ENCODE measurements around the gene HSDL1. TPM values are rescaled to one million over a fixed set of nuclear protein-coding genes. Genes with fewer than 3 reads are reported as not detected.

HSDL1 gene
- total RNA-seq, 1 donor from 2014 or later = 101 TPM

GRCh38 chr16:84180519-84181140 is 35.7 kb upstream of the HSDL1 start:
- Histone ChIP-seq H3K9me3 (ENCODE audit: low read depth) (no peaks in the 10 kb centered on the region), H3K9ac (no peak overlapping the region), H3K4me3 (no peak overlapping the region), H3K27ac (no peak overlapping the region), H3K4me2 (no peak overlapping the region), H4K20me1 (ENCODE audit: low read depth) (peaks cover 6% of the 10 kb centered on the region), H3K4me1 (no peaks in the 10 kb centered on the region), H3K27me3 (no peaks in the 10 kb centered on the region), H3K79me2 (ENCODE audit: low read depth) (peaks cover 26% of the 10 kb centered on the region), H3K36me3 (no peaks in the 10 kb centered on the region), H3F3A (ENCODE audit: low read depth) (no peaks in the 10 kb centered on the region), H2AFZ (replicated peaks) (no peak overlapping the region)
- Mint-ChIP-seq H3K36me3 (peaks cover 4% of the 10 kb centered on the region), H3K9me3 (no peaks in the 10 kb centered on the region), H3K4me1 (peaks cover 8% of the 10 kb centered on the region), H3K27me3 (ENCODE audit: insufficient read depth, low read depth) (no peaks in the 10 kb centered on the region), H3K27ac (no peak overlapping the region), H3K4me3 (no peak overlapping the region)
- TF ChIP-seq EZH2 (IDR thresholded peaks at IDR 0.05) (no peak), EZH2phosphoT487 (IDR thresholded peaks at IDR 0.05) (no peak), CTCF (IDR thresholded peaks at IDR 0.05) (no peak)
- DNase-seq (ENCODE audit: low spot score) = no peak

- Histone ChIP-seq H2AFZ (replicated peaks) (no peak overlapping the region), H3K4me1 (no peaks in the 10 kb centered on the region), H3K79me2 (ENCODE audit: low read depth) (peaks cover 17% of the 10 kb centered on the region), H3K9me3 (ENCODE audit: low read depth) (no peaks in the 10 kb centered on the region), H3K27me3 (no peaks in the 10 kb centered on the region), H3F3A (ENCODE audit: low read depth) (no peaks in the 10 kb centered on the region), H3K36me3 (no peaks in the 10 kb centered on the region), H3K4me2 (no peak overlapping the region), H3K27ac (no peak overlapping the region), H4K20me1 (ENCODE audit: low read depth) (no peaks in the 10 kb centered on the region), H3K4me3 (no peak overlapping the region), H3K9ac (no peak overlapping the region)
- Mint-ChIP-seq H3K9me3 (no peaks in the 10 kb centered on the region), H3K27me3 (ENCODE audit: insufficient read depth, low read depth) (peaks cover 2% of the 10 kb centered on the region), H3K36me3 (peaks cover 4% of the 10 kb centered on the region), H3K4me3 (no peak overlapping the region), H3K27ac (no peak overlapping the region), H3K4me1 (peaks cover 8% of the 10 kb centered on the region)
- TF ChIP-seq EZH2 (IDR thresholded peaks at IDR 0.05) (no peak), CTCF (IDR thresholded peaks at IDR 0.05) (no peak), EZH2phosphoT487 (IDR thresholded peaks at IDR 0.05) (no peak)
- no peak for DNase-seq (ENCODE audit: low spot score)
These were observed 34.8 kb upstream of the HSDL1 start for GRCh38 chr16:84179612-84180320.

- H3K27ac Mint-ChIP-seq = no peak overlapping the region
- H3K4me3 Mint-ChIP-seq = no peak overlapping the region
- peaks cover 3% of the 10 kb centered on the region for H3K27me3 Mint-ChIP-seq (ENCODE audit: insufficient read depth, low read depth)
- no peak for DNase-seq (ENCODE audit: low spot score)
- H3K4me1 Mint-ChIP-seq = peaks cover 5% of the 10 kb centered on the region
- Histone ChIP-seq H3K27ac (no peak overlapping the region), H2AFZ (replicated peaks) (no peak overlapping the region), H3K79me2 (ENCODE audit: low read depth) (peaks cover 10% of the 10 kb centered on the region), H3K4me1 (no peaks in the 10 kb centered on the region), H3F3A (ENCODE audit: low read depth) (no peaks in the 10 kb centered on the region), H3K9me3 (ENCODE audit: low read depth) (no peaks in the 10 kb centered on the region), H4K20me1 (ENCODE audit: low read depth) (no peaks in the 10 kb centered on the region), H3K36me3 (no peaks in the 10 kb centered on the region), H3K9ac (no peak overlapping the region), H3K4me2 (no peak overlapping the region), H3K4me3 (no peak overlapping the region), H3K27me3 (no peaks in the 10 kb centered on the region)
- TF ChIP-seq EZH2phosphoT487 (IDR thresholded peaks at IDR 0.05) = no peak
- no peak for TF ChIP-seq EZH2 (IDR thresholded peaks at IDR 0.05)
- TF ChIP-seq CTCF (IDR thresholded peaks at IDR 0.05) = no peak
- no peaks in the 10 kb centered on the region for H3K36me3 Mint-ChIP-seq
- no peaks in the 10 kb centered on the region for H3K9me3 Mint-ChIP-seq
These were observed 34.1 kb upstream of the HSDL1 start for GRCh38 chr16:84178892-84179611.
